Liver (tissue), 9 donors: ENCODE data around the gene SDK2. TPM values are rescaled to one million over a fixed set of nuclear protein-coding genes. Genes with fewer than 3 reads are reported as not detected.

ENCODE experiments used
- DNase-seq: peaks from one replicate; pipeline ENCODE4 v3.0.0-alpha.2; 2017; ENCODE audit warnings: low spot score
- H3K27ac ChIP-seq, 2 donors: one replicate each; pipeline ENCODE4 v1.7.0; 2013; ENCODE audit warnings: inconsistent platforms in 2 of 2, low read length in 2 of 2, control low read depth in 1 of 2, low read depth in 1 of 2, mild to moderate bottlenecking in 1 of 2
- H3K27me3 ChIP-seq, 4 donors: one replicate each; pipeline versions ENCODE4 v1.6.1 to v1.7.0; 2013; ENCODE audit warnings: low read length in 3 of 4, inconsistent platforms in 1 of 4, mild to moderate bottlenecking in 1 of 4, moderate library complexity in 1 of 4; ENCODE audit not compliant: control insufficient read depth in 4 of 4, insufficient read depth in 4 of 4
- H3K36me3 ChIP-seq, 4 donors: one replicate each; pipeline versions ENCODE4 v1.6.1 to v1.7.0; 2013; ENCODE audit warnings: low read length in 3 of 4, mild to moderate bottlenecking in 3 of 4, low read depth in 1 of 4, moderate library complexity in 1 of 4; ENCODE audit not compliant: control insufficient read depth in 4 of 4, insufficient read depth in 3 of 4
- H3K4me1 ChIP-seq, 4 donors: one replicate each; pipeline versions ENCODE4 v1.6.1 to v1.7.0; 2013; ENCODE audit warnings: low read length in 3 of 4, mild to moderate bottlenecking in 3 of 4, moderate library complexity in 1 of 4; ENCODE audit not compliant: control insufficient read depth in 4 of 4, insufficient read depth in 4 of 4
- H3K4me3 ChIP-seq, 3 donors: one replicate each; pipeline versions ENCODE4 v1.6.1 to v1.7.0; 2013; ENCODE audit warnings: low read length in 3 of 3, control low read depth in 1 of 3, low read depth in 1 of 3, mild to moderate bottlenecking in 1 of 3
- H3K9ac ChIP-seq, 2 donors: one replicate each; pipeline ENCODE4 v1.7.0; 2013; ENCODE audit warnings: low read length in 2 of 2, mild to moderate bottlenecking in 2 of 2, moderate library complexity in 2 of 2, control low read depth in 1 of 2, low read depth in 1 of 2
- H3K9me3 ChIP-seq, 4 donors: one replicate each; pipeline versions ENCODE4 v1.6.1 to v1.7.0; 2013; ENCODE audit warnings: low read length in 3 of 4; ENCODE audit not compliant: control insufficient read depth in 4 of 4
- ATF3 ChIP-seq: IDR thresholded peaks from 2 replicates; pipeline ENCODE4 v1.6.1; 2016; ENCODE audit warnings: antibody characterized with exemption
- CTCF ChIP-seq: fragments of 150-350 bp; IDR thresholded peaks from 2 replicates; pipeline ENCODE4 v1.5.1; 2017; ENCODE audit warnings: improper control_type of control experiment, low read depth, low read length; ENCODE audit not compliant: missing input control
- EGR1 ChIP-seq, 2 donors: IDR thresholded peaks; 2 replicates each; pipeline ENCODE4 v1.6.1; 2016 to 2018; ENCODE audit warnings: antibody characterized with exemption in 2 of 2, low read depth in 2 of 2
- FOXA1 ChIP-seq: IDR thresholded peaks from 2 replicates; pipeline ENCODE4 v1.6.1; 2016; ENCODE audit warnings: antibody characterized with exemption
- FOXA2 ChIP-seq: IDR thresholded peaks from 2 replicates; pipeline ENCODE4 v1.6.1; 2016; ENCODE audit warnings: antibody characterized with exemption
- GABPA ChIP-seq, 2 donors: IDR thresholded peaks in 1 of 2; conservative IDR thresholded peaks in 1 of 2; 2 replicates each; pipeline ENCODE4 v1.6.1; 2016; ENCODE audit warnings: antibody characterized with exemption in 2 of 2, mild to moderate bottlenecking in 1 of 2, moderate library complexity in 1 of 2
- HNF4A ChIP-seq, 2 donors: conservative IDR thresholded peaks; 2 replicates each; pipeline ENCODE4 v1.6.1; 2016; ENCODE audit warnings: antibody characterized with exemption in 2 of 2, mild to moderate bottlenecking in 2 of 2
- HNF4G ChIP-seq: IDR thresholded peaks from 2 replicates; pipeline ENCODE4 v1.6.1; 2016; ENCODE audit warnings: antibody characterized with exemption
- JUND ChIP-seq, 2 donors: IDR thresholded peaks; 2 replicates each; pipeline ENCODE4 v1.6.1; 2016; ENCODE audit warnings: antibody characterized with exemption in 2 of 2
- MAX ChIP-seq: IDR thresholded peaks from 2 replicates; pipeline ENCODE4 v1.6.1; 2016; ENCODE audit warnings: antibody characterized with exemption
- NR2F2 ChIP-seq: IDR thresholded peaks from 2 replicates; pipeline ENCODE4 v1.6.1; 2016; ENCODE audit warnings: antibody characterized with exemption
- RAD21 ChIP-seq, 2 donors: IDR thresholded peaks; 2 replicates each; pipeline ENCODE4 v1.6.1; 2016; ENCODE audit warnings: antibody characterized with exemption in 2 of 2, mild to moderate bottlenecking in 2 of 2
- REST ChIP-seq: IDR thresholded peaks from 2 replicates; pipeline ENCODE4 v1.6.1; 2016; ENCODE audit warnings: antibody characterized with exemption, mild to moderate bottlenecking
- RXRA ChIP-seq, 2 donors: IDR thresholded peaks; 2 replicates each; pipeline ENCODE4 v1.6.1; 2017 to 2018; ENCODE audit warnings: antibody characterized with exemption in 2 of 2, mild to moderate bottlenecking in 1 of 2
- SP1 ChIP-seq: IDR thresholded peaks from 2 replicates; pipeline ENCODE4 v1.6.1; 2018; ENCODE audit warnings: antibody characterized with exemption, mild to moderate bottlenecking
- TAF1 ChIP-seq: conservative IDR thresholded peaks from 2 replicates; pipeline ENCODE4 v1.6.1; 2016; ENCODE audit warnings: antibody characterized with exemption, mild to moderate bottlenecking
- YY1 ChIP-seq: IDR thresholded peaks from 2 replicates; pipeline ENCODE4 v1.6.1; 2016; ENCODE audit warnings: antibody characterized with exemption, mild to moderate bottlenecking
- ZBTB33 ChIP-seq: IDR thresholded peaks from 2 replicates; pipeline ENCODE4 v1.6.1; 2016; ENCODE audit warnings: antibody characterized with exemption
- WGBS: extraction: QIAGEN DNeasy Blood & Tissue Kit; methylation state at CpG from one replicate; pipeline ENCODE4 v1.1.7; 2013; 5-methylcytosine and 5-hydroxymethylcytosine counted together
- polyA plus RNA-seq, 2 donors: library from polyadenylated mRNA; stranded (reverse) in 1 of 2; unstranded in 1 of 2; fragments of 200-250 nt in 1 of 2; fragments of >200 nt in 1 of 2; fragmentation: Nextera tagmentation in 1 of 2; extraction: Ambion mirVana in 1 of 2; gene quantifications; one replicate each; pipeline versions ENCODE4 v1.2.1 to v1.2.3, GENCODE V29; 2013 to 2015
- total RNA-seq, 2 donors: library from RNA; depleted of rRNA; stranded (reverse); fragments of >200 nt; gene quantifications; one replicate each; pipeline ENCODE4 v1.2.3, GENCODE V29; 2014
- donor health status: healthy.
- donor health status: healthy.
- donor health status: healthy.
- donor health status: healthy.
- donor health status: healthy.

Gene SDK2
- total and polyA plus RNA-seq, 4 donors: 0.05 to 0.42 (median 0.10) TPM

GRCh38 chr17:73478334-73478733, 165.9 kb downstream of the SDK2 start:
- no peaks in the 10 kb centered on the region for H3K36me3 ChIP-seq
- H3K4me1 ChIP-seq: peaks cover 0 to 2% (median 0%) of the 10 kb centered on the region in 4 donors
- H3K4me3 ChIP-seq: no peak overlapping the region
- no peaks in the 10 kb centered on the region for H3K27me3 ChIP-seq
- H3K27ac ChIP-seq: no peak overlapping the region
- WGBS: 56% methylated on average over 11 of the region's 11 CpGs
- no peaks in the 10 kb centered on the region for H3K9me3 ChIP-seq
- TF ChIP-seq RXRA (IDR thresholded peaks at IDR 0.05): no peak
- TF ChIP-seq ZBTB33: no peak
- DNase-seq: no peak
- H3K9ac ChIP-seq: no peak overlapping the region

GRCh38 chr17:73476890-73477350, 167.3 kb downstream of the SDK2 start:
- DNase-seq: no peak
- peaks cover 0 to 2% (median 0%) of the 10 kb centered on the region in 4 donors for H3K4me1 ChIP-seq
- 55% methylated on average over 13 of the region's 13 CpGs for WGBS
- H3K27me3 ChIP-seq: no peaks in the 10 kb centered on the region
- no peak overlapping the region for H3K27ac ChIP-seq
- TF ChIP-seq TAF1 (no peak), EGR1 (IDR thresholded peaks at IDR 0.05; ENCODE audit: low read depth in 2 of 2) (no peak), RXRA (IDR thresholded peaks at IDR 0.05) (no peak), YY1 (no peak), REST (no peak), SP1 (no peak), HNF4G (no peak), MAX (no peak), NR2F2 (no peak), RAD21 (IDR thresholded peaks at IDR 0.05) (no peak), FOXA2 (no peak), HNF4A (conservative IDR thresholded peaks at IDR 0.05) (no peak), CTCF (no peak), FOXA1 (no peak), GABPA (IDR thresholded peaks at IDR 0.05 in 1 of 2, conservative IDR thresholded peaks at IDR 0.05 in 1 of 2) (no peak), JUND (IDR thresholded peaks at IDR 0.05) (no peak), ZBTB33 (no peak), ATF3 (no peak)
- H3K9me3 ChIP-seq: no peaks in the 10 kb centered on the region
- no peak overlapping the region for H3K4me3 ChIP-seq
- no peak overlapping the region for H3K9ac ChIP-seq
- H3K36me3 ChIP-seq: no peaks in the 10 kb centered on the region
